IMR-90 (cell line): ENCODE measurements around the gene TBX1. TPM values are rescaled to one million over a fixed set of nuclear protein-coding genes. Genes with fewer than 3 reads are reported as not detected.

Experiments used
- ATAC-seq: fragments of 200-7000 bp; cut with Tn5 transposase; 2 replicates; pipeline ENCODE4 v1.9.1; 2020; ENCODE audit warnings: low read depth, mild to moderate bottlenecking, moderate library complexity
- BruUV-seq: library from RNA; stranded (reverse); fragments of 400-500 nt; replicated peaks from 2 replicates; lab custom pipeline; 2021; lab: Mats Ljungman, UMichigan
- CTCF ChIA-PET: fragments of 300-600 bp; formaldehyde crosslinking; extraction: SDS; loops from one replicate; lab custom pipeline; 2021; ENCODE audit warnings: antibody characterized with exemption; lab: Yijun Ruan, JAX
- POLR2A ChIA-PET: fragments of 300-600 bp; sonication (Branson Sonifier 250); formaldehyde crosslinking; loops from one replicate; lab custom pipeline; 2022; ENCODE audit warnings: antibody characterized with exemption; ENCODE audit not compliant: unreplicated experiment; lab: Charles Lee
- DNase-seq: peaks from one replicate; pipeline ENCODE4 v3.0.0; 2013
- H2AFZ ChIP-seq: replicated peaks from 2 replicates; pipeline ENCODE3; 2013; ENCODE audit warnings: low read length, mild to moderate bottlenecking; ENCODE audit not compliant: poor library complexity
- H2AK5ac ChIP-seq: 2 replicates; pipeline ENCODE4 v1.6.1; 2013; ENCODE audit warnings: low read depth, low read length, inconsistent platforms
- H2AK9ac ChIP-seq: replicated peaks from 2 replicates; pipeline ENCODE3; 2013; ENCODE audit warnings: mild to moderate bottlenecking, low read depth, low read length, moderate library complexity; ENCODE audit not compliant: poor library complexity
- H2BK120ac ChIP-seq: 2 replicates; pipeline ENCODE4 v1.6.1; 2013; ENCODE audit warnings: low read depth, low read length, inconsistent platforms
- H2BK15ac ChIP-seq: 3 replicates; pipeline ENCODE4 v1.6.1; 2013; ENCODE audit warnings: low read depth, low read length, inconsistent platforms
- H2BK20ac ChIP-seq: 2 replicates; pipeline ENCODE4 v1.6.1; 2013; ENCODE audit warnings: low read depth, mild to moderate bottlenecking, inconsistent platforms, low read length, moderate library complexity
- H2BK5ac ChIP-seq: 2 replicates; pipeline ENCODE4 v1.6.1; 2013; ENCODE audit warnings: mild to moderate bottlenecking, low read depth, low read length, inconsistent platforms; ENCODE audit not compliant: poor library complexity, severe bottlenecking
- H3K14ac ChIP-seq: replicated peaks from 2 replicates; pipeline ENCODE4 v1.6.1; 2013; ENCODE audit warnings: low read depth, low read length, inconsistent platforms
- H3K18ac ChIP-seq: 2 replicates; pipeline ENCODE4 v1.6.1; 2013; ENCODE audit warnings: low read depth, low read length, control low read depth
- H3K23ac ChIP-seq: 2 replicates; pipeline ENCODE4 v1.6.1; 2013; ENCODE audit warnings: low read depth, low read length, inconsistent platforms
- H3K27ac ChIP-seq: 2 replicates; pipeline ENCODE4 v1.5.1; 2013; ENCODE audit warnings: mild to moderate bottlenecking, control low read depth, low read length; ENCODE audit not compliant: insufficient read depth
- H3K27me3 ChIP-seq: 2 replicates; pipeline ENCODE4 v1.6.1; 2013; ENCODE audit warnings: low read length; ENCODE audit not compliant: control insufficient read depth, insufficient read depth
- H3K36me3 ChIP-seq: 2 replicates; pipeline ENCODE4 v1.6.1; 2013; ENCODE audit warnings: low read length, mixed read lengths; ENCODE audit not compliant: control insufficient read depth, insufficient read depth
- H3K4ac ChIP-seq: 2 replicates; pipeline ENCODE4 v1.6.1; 2013; ENCODE audit warnings: low read depth, low read length, inconsistent platforms
- H3K4me1 ChIP-seq: 2 replicates; pipeline ENCODE4 v1.6.1; 2013; ENCODE audit warnings: low read length, mixed read lengths; ENCODE audit not compliant: control insufficient read depth, insufficient read depth
- H3K4me2 ChIP-seq: 2 replicates; pipeline ENCODE4 v1.6.1; 2013; ENCODE audit warnings: low read depth, mild to moderate bottlenecking, control low read depth, low read length, moderate library complexity
- H3K4me3 ChIP-seq: 2 replicates; pipeline ENCODE4 v1.5.1; 2013; ENCODE audit warnings: low read depth, mild to moderate bottlenecking, control low read depth, low read length, moderate library complexity; ENCODE audit not compliant: insufficient read depth
- H3K56ac ChIP-seq: 2 replicates; pipeline ENCODE4 v1.6.1; 2013; ENCODE audit warnings: low read length, inconsistent platforms; ENCODE audit not compliant: insufficient read depth; ENCODE audit errors: extremely low read depth
- H3K79me1 ChIP-seq, 2 experiments: 2 replicates each; pipeline ENCODE4 v1.6.1; 2013; ENCODE audit warnings: low read length in 2 of 2, inconsistent platforms in 1 of 2, low read depth in 1 of 2
- H3K9ac ChIP-seq: 2 replicates; pipeline ENCODE4 v1.6.1; 2013; ENCODE audit warnings: low read depth, low read length, control low read depth
- H3K9me1 ChIP-seq: 2 replicates; pipeline ENCODE4 v1.6.1; 2013; ENCODE audit warnings: low read length, inconsistent platforms; ENCODE audit not compliant: insufficient read depth
- H3K9me3 ChIP-seq: 2 replicates; pipeline ENCODE4 v1.6.1; 2013; ENCODE audit warnings: low read length; ENCODE audit not compliant: control insufficient read depth, insufficient read depth
- H4K20me1 ChIP-seq: 2 replicates; pipeline ENCODE4 v1.6.1; 2013; ENCODE audit warnings: low read length, inconsistent platforms; ENCODE audit not compliant: insufficient read depth
- H4K5ac ChIP-seq: 2 replicates; pipeline ENCODE4 v1.6.1; 2013; ENCODE audit warnings: mild to moderate bottlenecking, low read depth, low read length, control low read depth
- H4K8ac ChIP-seq, 2 experiments: 2 replicates each; pipeline ENCODE4 v1.6.1; 2013; ENCODE audit warnings: low read depth in 2 of 2, low read length in 2 of 2, control low read depth in 1 of 2, inconsistent platforms in 1 of 2
- H4K91ac ChIP-seq: 2 replicates; pipeline ENCODE4 v1.6.1; 2013; ENCODE audit warnings: low read depth, low read length, inconsistent platforms; ENCODE audit not compliant: insufficient read depth
- BHLHE40 ChIP-seq: fragments of 150-350 bp; IDR thresholded peaks from 2 replicates; pipeline ENCODE4 v1.6.1; 2016; ENCODE audit warnings: mild to moderate bottlenecking, low read depth, low read length
- MAFK ChIP-seq: IDR thresholded peaks from 2 replicates; pipeline ENCODE4 v1.6.1; 2012; ENCODE audit warnings: low read depth, low read length, improper control_type of control experiment
- MAZ ChIP-seq: IDR thresholded peaks from 2 replicates; pipeline ENCODE4 v1.6.1; 2012; ENCODE audit warnings: low read depth, mild to moderate bottlenecking, low read length, improper control_type of control experiment, moderate library complexity, borderline replicate concordance
- POLR2A ChIP-seq: IDR thresholded peaks from 2 replicates; pipeline ENCODE4 v1.6.1; 2012; ENCODE audit warnings: mild to moderate bottlenecking, low read depth, low read length
- WGBS, 2 experiments: methylation state at CpG; one replicate each; pipeline versions ENCODE4 v1.1.5 to v1.1.7; 2013; ENCODE audit warnings: missing lambda C conversion rate in 2 of 2; ENCODE audit not compliant: insufficient read length in 1 of 2; ENCODE audit errors: extremely low coverage in 2 of 2; 5-methylcytosine and 5-hydroxymethylcytosine counted together
- dilution Hi-C: fragments of 300-500 bp; cut with HindIII; formaldehyde crosslinking; loops from one replicate; pipeline ENCODE4 v1.14.3; 2018; ENCODE audit warnings: low sequenced_read_pairs; ENCODE audit not compliant: unreplicated experiment
- in situ Hi-C: fragments of 300-500 bp; cut with MboI; formaldehyde crosslinking; loops from 3 replicates; pipeline ENCODE4 v1.14.3; 2019; ENCODE audit warnings: low sequenced_read_pairs, inconsistent platforms, mixed read lengths
- intact Hi-C: fragments of 100-400 bp; cut with micrococcal nuclease; formaldehyde crosslinking; loops from 2 replicates; pipeline ENCODE4 v1.10.0; 2022
- polyA plus RNA-seq, 3 experiments: library from polyadenylated mRNA; depleted of rRNA; stranded (reverse); fragments of >200 nt; gene quantifications; 2 replicates each; pipeline ENCODE4 v1.2.3, GENCODE V29; 2012; ENCODE audit warnings: low replicate concordance in 1 of 3
- total RNA-seq: library from RNA; depleted of rRNA; stranded (reverse); fragments of >200 nt; gene quantifications from 2 replicates; pipeline ENCODE4 v1.2.3, GENCODE V29; 2012

Gene TBX1
- total and polyA plus RNA-seq, 2 of the 4 experiments (the other 2 are of a cell fraction): 0.03 TPM; not detected in 1

DNA sequence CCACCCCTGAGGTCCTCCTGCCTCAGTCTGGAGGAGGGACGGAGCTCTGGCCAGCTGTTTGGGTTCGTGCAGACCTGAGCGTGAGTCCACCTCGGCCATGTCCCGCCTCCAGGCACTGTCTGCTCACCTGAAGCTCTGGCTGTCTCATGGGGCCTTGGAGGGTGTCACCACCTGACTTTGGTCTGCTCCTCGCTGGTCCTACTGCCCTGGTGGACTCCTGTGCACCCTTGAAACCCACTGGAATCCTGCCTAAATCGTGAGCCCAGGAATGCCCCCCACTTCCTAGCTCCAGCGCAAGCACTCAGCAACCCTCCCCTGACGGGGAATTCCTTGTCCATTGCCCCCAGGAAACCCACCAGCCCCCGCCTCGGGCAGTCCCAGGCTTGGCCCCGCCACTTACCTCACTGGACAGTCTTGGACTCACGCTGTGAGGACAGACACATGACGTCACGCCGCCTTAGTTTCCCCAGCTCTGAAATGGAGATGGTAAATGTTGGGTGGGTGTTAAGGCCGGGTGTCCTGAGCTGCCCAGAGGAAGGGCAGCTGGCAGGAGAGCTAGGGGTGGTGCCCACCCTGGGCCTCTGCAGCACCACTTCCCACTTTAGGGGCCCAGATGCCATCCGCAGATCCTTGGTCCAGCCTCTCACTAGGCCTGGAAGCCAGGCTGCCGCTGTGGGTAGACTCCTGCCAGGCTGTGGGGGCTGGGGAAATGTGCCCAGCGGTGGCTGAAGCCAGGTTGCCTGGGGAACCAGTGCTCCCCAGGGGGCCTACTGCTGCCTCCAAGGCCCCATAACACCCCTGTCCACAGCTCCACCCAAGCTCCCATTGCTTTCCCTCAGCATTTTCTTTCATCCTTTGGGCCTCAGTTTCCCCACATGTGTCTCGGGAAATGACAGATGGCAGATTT lies 18.2 kb upstream of the TBX1 start (continued):
- TF ChIP-seq MAZ (no peak), POLR2A (no peak)

- 69% methylated on average over 2 of the region's 6 CpGs; no CpG with 5 or more reads in 1 of the 2 experiments for WGBS, 2 experiments
- Histone ChIP-seq H3K4me1 (no peaks in the 10 kb centered on the region), H4K20me1 (no peaks in the 10 kb centered on the region; the same call in 1 of the 2 replicates), H2BK20ac (no peak overlapping the region), H4K91ac (no peak overlapping the region), H3K4me3 (no peak overlapping the region), H4K5ac (no peak overlapping the region), H2BK5ac (no peak overlapping the region), H3K18ac (no peak overlapping the region), H3K36me3 (no peaks in the 10 kb centered on the region), H2AFZ (no peak overlapping the region), H3K23ac (no peak overlapping the region), H3K9ac (no peak overlapping the region), H3K27ac (no peak overlapping the region), H2AK5ac (no peak overlapping the region), H3K4ac (no peak overlapping the region), H2BK120ac (no peak overlapping the region), H3K56ac (no peak overlapping the region), H3K79me1 (no peaks in the 10 kb centered on the region), H2AK9ac (peak overlapping the region; percentile 65), H3K14ac (no peak overlapping the region), H3K4me2 (no peak overlapping the region), H3K9me3 (no peaks in the 10 kb centered on the region), H3K9me1 (no peaks in the 10 kb centered on the region), H2BK15ac (no peak overlapping the region), H4K8ac (no peak overlapping the region), H3K27me3 (no peaks in the 10 kb centered on the region; the same call in 1 of the 2 replicates)
- BruUV-seq: no TSS peak
- TF ChIP-seq MAFK (no peak), BHLHE40 (no peak)
- ATAC-seq: no peak
- no peak for DNase-seq
- ChIA-PET CTCF (interaction anchor here (1.3 kb wide), 1 partner anchor 13 kb away, joined by 4 read pairs; no protein-coding TSS in a partner anchor), POLR2A (no interaction called here)
- dilution Hi-C loops (no loop called here), in situ Hi-C loops (no loop called here), intact Hi-C loops (no loop called here)
These were observed 17.5 kb upstream of the TBX1 start for GRCh38 chr22:19743081-19743480.
